GM21367 (cell line): ENCODE measurements around the gene D2HGDH.
"Not testable (repeated sequence)": the region's sequence is repeated elsewhere in the genome, so short reads cannot be mapped to it uniquely, and the experiment has no call there.

Experiments used
- ATAC-seq: cut with Tn5 transposase; IDR thresholded peaks from one replicate; pipeline ENCODE4 v1.9.1; 2021; ENCODE audit not compliant: unreplicated experiment

Gene D2HGDH

DNA sequence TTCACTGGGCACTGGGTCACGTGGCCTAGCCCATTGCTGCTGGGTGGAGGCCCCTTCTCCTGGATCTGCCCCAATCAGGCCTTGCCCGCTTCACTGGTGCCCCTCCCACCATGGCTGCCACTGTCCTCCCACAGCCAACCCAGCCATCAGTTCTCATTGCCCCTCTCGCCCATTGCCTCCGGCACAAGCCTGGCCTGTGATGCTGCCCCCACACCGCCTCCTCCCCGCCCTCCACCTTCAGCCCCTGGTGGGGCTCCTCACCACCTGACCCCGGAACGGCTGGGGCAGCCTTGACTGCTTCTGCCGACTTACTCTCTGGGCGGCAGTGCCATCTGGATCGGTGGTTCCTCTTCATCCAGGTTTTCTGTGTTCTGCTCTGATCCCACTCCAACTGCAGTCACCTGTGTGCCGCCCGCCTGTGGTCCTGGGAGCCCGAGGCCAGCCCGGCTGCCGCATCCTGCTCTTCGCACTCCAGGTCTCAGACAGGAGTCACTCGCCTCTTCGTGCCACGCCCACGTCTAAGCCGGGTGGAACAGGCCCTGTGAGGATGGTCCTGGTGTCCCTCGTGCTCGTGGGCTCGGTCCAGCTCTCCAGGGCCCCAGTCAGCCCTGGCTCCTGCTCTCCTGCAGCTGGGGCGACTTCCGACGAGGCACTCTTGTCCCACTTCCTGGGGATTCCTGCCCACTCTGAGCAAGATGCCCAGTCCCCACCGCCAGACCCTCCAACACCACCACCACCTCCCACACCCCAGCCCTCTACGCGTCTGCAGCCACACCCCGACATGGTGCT, 14.2 kb downstream of the D2HGDH start:
- no peak for ATAC-seq

DNA sequence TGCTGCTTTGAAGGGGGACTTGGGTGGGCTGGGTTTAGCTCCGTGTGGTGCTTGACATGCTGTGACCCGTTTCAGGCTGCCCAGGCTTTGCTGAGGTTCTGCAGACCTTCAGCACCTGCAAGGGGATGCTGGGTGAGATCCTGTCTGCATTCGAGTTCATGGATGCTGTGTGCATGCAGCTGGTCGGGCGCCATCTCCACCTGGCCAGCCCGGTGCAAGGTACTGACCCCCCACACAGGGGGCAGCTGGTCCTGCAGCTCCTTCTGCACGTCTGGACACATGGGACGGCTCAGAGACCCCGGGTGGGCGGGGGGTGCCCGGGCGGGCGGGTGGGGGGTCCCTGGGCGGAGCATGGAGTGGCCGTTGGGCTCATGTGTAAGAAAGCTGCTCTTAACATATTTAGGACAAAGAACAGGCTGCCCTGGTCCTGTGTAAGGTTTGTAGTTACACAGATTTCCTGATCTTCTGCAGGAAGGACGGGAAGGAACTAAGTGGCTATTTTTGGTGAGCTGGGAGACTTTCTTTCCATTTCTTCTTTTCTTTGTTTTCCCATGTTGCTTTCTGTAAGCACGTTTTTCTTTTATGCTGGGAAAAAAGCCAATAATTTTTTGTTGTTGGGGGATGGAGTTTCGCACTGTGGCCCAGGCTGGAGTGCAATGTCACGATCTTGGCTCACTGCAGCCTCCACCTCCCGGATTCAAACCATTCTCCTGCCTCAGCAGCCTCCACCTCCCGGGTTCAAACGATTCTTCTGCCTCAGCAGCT, 15.8 kb downstream of the D2HGDH start:
- ATAC-seq: no peak

DNA sequence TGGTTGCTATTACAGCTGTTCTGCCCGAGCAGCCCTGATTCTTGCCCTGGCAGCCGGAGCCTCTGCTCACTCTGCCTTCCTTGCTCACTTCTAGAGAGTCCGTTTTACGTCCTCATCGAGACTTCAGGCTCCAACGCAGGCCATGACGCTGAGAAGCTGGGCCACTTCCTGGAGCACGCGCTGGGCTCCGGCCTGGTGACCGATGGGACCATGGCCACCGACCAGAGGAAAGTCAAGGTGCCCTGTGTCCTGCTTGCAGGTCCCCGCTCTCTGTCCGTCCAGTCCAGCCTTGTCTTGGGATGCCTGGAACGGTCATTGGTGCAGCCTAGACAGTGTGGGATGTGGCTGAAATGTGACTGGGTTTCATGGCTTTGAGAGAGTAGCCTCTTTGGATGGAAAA, 16.7 kb downstream of the D2HGDH start:
- ATAC-seq: no peak

DNA sequence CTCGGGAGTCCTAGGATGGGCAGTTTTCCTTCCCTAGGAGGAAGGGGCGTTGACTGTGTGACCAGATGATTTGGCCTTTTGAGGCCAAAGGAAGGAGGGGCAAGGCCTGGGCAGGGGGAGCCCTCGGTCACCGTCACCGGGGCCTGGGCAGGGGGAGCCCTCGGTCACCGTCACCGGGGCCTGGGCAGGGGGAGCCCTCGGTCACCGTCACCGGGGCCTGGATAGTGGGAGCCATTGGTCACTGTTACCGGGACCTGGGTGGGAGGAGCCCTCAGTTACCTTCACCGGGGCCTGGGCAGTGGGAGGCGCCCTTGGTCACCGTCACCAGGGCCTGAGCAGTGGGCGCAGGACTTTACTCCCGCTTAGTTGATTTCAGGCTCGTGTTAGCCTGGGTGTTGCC, 17.3 kb downstream of the D2HGDH start:
- no peak for ATAC-seq

DNA sequence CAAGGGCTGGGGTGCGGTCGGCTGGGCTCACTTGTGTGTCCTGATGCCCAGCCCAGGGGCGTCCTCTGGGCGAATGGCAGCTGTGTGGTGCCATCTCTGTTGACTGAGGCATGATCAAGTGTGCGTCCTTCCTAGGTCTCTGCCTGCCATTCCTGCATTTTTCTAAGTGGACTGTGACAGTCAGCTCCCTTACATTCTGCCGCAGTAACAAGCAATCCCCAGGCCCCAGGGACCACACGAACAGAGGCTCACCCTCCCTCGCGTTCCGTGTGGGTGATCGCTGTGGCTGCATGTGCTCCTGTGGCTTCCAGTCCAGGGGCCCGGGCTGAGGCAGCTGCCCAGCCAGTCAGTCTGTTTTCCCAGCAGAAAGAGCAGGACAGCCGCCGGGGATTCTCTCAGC, 17.8 kb downstream of the D2HGDH start:
- ATAC-seq: no peak

DNA sequence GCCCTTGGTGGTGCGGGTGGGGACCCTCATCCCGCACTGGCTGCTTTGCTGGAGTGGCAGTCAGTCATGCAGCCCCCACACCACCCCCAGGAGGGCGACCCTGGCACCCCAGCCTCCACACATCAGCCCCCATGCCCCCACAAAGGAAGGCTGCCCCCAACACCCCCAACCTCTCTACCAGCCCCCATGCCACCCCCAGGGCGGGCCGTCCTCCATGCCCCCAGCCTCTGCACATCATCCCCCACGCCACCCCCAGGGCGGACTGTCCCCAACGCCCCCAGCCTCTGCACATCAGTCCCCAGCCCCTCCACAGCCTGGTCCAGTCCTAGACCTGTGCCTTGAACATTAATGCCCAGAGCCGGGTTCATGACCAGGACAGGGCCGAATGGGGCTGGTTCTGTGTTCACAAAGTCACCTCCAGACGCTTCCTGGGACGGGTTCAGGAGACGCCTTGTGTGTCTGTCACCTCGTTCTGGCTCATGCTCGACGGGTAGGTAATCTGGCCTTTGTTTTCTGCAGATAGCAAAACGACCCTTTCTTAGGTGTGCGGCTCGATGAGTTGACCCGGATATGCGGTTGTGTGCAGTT, 18.4 kb downstream of the D2HGDH start:
- ATAC-seq: no peak

DNA sequence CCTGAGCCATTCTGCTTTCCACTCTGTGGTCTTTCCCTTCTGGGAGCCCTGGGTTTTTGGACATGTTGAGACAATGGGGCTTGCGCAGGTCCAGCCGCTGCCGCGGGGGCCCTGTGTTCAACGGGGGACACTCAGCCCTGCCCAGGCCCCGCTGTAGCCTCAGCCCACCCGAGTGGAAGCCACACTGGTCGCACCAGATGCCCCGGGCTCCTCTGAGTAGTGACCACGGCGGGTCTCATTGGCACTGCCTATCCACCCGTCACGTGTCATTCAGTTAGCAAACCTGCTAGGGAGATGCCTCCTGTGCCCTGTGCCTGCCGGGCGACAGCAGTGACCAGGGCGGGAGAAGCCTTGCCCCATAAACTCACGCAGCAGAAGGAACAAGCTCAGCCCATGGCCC, 19.1 kb downstream of the D2HGDH start:
- ATAC-seq: no peak

DNA sequence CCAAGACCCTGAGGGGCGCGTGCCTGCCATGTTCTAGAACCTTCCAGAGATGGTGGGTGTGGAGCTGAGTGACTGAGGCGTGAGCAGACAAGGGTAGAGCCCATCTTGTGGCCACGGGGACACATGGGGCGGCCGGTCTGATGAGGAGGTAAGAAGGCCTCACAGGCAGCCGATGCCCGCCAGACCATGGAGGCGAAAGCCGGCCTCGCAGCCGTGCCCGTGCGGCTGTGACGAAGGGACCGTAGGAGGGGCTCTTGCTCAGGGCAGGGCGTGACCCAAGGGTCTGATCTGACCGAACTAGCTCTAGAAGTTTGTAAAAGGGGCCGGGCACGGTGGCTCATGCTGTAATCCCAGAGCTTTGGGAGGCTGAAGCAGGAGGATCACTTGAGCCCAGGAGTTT, 19.6 kb downstream of the D2HGDH start:
- no peak for ATAC-seq

DNA sequence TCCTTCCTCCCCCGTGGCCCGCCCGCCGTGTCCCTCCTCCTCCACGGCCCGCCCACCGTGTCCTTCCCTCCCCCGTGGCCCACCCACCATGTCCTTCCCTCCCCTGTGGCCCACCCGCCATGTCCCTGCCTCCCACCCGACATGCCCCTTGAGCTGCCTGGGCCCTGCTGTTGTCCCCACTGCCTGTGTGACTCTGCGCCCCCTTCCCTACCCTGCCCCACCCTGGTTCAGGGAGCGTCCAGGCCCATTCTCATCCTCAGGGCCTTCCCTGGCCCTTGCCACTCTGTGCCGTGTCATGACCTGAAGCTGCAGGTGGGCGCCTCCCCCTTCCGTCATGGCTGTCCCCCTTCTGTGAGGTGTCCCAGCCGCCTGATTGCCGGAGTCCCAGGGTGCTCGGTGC, 20.7 kb downstream of the D2HGDH start:
- ATAC-seq: no peak

DNA sequence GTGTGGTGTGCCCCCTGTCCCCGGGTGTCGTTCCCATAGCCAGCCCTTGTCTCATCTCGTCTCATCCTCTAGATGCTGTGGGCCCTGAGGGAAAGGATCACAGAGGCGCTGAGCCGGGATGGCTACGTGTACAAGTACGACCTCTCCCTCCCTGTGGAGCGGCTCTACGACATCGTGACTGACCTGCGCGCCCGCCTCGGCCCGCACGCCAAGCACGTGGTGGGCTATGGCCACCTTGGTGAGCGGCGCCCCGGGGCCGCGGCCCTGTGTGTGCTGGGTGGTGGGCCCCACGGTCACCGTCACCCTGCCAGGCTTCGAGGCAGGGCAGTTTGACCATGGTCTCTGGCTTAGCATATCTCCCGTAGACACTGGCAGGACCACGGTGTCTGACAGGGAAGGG, 21.3 kb downstream of the D2HGDH start:
- ATAC-seq: no peak

DNA sequence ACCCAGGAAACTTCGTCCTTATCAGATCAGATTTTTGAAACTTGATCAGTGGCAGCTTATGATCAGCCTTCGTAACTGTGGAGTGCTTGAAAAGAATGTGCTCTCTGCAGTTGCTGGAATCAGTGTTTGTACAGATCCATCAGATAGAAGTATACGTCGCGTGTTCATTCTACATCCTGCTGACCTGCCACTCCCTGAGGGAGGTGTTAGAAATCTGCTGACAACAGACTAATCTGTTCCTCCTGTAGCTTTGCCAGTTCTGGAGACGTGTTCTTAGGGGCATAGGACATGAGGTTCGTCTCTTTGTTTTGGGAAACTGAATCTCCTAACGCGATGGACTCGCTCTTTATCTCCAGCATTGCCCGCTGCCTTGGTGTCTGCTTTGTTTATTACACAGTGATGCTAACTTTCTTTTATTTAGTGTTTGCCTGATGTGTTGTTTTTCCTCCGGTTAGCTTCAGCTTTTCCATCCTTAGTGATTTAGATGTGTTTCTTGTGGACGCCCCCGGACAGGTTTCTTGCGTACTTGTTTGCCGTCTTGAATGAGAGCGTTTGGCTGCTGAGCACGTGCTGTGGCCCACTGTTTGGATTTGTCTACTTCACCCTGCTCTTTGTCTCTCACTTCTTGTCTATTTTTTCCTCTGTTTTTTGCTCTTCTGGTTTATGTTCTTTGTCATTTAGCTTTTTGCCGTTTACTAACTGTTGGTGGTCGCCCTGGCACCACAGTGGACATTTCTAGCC, 24.8 kb downstream of the D2HGDH start:
- ATAC-seq: no peak

DNA sequence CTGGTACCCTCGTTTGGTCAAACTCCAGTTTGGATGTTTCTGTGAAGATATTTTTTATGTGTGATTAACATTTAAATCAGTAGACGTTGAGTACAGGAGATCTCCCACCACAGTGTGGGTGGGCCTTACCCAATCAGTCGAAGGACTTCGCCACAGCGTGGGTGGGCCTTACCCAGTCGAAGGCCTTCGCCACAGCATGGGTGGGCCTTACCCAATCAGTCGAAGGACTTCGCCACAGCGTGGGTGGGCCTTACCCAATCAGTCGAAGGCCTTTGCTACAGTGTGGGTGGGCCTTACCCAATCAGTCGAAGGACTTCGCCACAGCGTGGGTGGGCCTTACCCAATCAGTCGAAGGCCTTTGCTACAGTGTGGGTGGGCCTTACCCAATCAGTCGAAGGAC, 25.5 kb downstream of the D2HGDH start:
- not testable (repeated sequence) for ATAC-seq

DNA sequence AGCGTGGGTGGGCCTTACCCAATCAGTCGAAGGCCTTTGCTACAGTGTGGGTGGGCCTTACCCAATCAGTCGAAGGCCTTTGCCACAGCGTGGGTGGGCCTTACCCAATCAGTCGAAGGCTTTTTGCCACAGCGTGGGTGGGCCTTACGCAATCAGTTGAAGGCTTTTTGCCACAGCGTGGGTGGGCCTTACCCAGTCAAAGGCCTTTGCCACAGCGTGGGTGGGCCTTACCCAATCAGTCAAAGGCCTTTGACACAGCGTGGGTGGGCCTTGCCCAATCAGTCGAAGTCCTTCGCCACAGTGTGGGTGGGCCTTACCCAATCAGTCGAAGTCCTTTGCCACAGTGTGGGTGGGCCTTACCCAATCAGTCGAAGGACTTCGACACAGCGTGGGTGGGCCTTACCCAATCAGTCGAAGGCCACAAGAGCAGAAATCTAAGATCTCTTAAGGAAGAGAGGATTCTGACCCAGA, 25.9 kb downstream of the D2HGDH start:
- ATAC-seq: no peak

DNA sequence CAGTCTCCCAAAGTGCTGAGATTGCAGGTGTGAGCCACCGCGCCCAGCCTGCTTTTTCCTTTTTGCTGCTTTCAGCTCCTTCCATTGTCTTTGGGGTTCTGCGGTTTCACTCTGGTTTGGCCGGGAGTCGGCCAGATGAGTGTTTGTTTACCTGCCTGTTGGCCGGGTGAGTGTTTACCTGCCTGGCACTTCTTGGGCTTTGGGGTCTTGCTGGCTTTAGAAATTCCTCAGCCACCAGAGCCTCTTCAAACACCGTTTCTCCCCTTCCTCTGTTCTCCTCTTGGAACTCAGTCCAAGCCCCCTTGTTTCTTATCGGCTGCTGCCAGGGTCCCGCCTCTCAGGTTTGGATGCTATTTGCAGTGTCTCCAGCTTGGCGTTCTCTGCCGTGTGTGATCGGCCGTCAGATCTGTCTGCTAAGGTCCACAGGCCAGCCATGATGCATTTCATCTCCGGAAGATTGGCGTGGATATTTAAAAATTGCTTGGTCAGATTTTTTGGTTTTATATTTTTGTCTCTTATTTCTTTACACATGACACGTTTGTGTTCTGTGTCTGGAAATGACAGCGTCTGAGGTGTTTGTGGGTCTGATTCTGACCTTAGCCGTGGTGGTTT, 28.0 kb downstream of the D2HGDH start:
- no peak for ATAC-seq

DNA sequence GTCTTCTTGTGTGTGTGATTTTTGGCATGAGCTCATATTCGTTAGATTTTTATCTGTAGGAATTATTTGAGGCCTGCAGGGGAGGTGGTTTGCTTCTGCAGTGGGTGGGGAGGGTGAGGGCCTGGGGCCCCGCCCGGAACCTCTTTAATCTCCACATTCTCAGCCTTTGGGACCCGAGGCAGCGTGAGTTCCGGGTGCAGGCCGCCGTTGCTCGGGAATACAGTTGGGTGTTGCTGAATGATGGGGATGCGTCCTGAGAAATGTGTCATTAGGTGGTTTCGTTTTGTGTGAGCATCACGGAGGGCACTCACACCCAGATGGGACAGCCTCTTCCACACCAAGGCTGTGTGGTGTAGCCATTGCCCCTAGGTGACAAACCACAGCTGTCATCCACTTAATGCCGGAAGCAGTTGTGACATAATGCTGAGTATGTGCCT, 28.5 kb downstream of the D2HGDH start:
- no peak for ATAC-seq

DNA sequence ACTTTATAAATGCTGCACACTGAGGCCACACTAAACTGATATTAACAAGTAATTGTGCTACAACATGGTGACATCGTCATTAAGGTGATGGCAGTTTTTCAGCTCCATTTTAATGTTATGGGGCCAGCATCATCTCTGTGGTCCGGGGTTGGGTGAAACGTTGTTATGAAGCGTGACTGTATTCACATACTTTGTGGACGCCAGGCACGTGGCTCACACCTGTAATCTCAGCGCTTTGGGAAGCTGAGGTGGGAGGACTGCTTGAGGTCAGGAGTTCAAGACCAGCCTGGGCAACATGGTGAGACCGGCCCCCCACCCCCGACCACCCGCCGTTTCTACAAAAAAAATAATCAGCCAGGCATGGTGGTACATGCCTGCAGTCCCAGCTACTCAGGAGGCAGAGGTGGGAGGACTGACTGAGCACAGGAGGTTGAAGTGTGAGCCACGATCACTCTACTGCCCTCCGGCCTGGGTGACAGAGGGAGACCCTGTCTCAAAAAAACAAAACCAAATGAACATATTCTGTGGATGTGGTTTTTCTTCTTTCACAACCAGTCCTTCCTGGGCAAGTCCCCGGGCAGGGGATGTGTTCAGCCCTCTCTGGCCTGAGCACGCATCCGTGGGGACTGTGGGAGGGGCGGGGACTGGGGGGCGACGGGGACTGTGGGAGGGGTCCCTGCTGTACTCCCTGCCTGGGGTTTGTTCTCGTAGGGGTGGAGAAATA, 29.3 kb downstream of the D2HGDH start:
- no peak for ATAC-seq

DNA sequence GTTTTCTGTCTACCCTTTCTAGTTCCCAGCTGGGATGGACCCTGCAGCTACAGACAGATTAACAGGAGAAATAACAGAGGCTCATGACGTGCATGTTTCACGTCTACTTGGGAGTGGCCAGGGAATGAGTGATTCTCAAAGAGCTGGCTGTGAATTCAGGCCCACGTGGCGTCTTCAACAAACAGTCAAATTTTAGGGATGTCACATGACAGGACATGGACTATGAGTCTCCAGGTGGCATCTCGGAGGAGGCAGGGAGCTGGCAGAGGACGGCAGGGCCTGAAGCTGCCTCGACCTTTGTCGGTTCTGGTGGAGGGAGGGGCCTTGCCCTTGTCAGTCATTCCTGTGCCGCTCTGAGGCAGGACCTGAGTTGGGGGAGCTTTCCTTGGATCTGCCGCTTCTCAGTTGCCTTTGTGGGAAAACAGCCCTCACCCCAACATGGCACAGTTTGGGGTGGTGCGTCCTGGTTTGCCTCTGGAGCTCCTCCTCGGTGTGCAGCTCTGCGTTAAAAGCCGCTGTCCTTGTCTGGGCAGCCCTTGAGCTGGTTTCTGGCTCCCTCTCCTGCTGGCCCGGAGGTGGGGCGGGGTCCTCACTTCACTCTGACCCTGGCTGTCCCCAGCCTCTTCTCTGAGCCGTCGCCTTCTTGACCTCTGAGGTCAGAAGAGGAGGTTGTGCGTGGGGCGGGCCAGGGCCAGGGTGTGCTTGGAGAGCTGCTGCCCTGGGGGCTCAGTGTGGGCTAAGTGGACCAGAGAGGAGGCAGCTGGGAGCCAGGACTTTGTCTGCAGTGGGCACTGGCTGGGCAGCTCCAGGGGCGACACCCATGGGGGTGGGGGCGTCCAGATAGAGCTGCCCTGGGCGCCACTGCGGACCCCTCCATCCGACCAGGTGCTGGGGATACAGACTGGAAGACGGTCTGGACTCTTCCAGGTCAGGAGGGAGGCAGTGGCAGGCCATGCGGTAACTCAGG, 30.1 kb downstream of the D2HGDH start:
- no peak for ATAC-seq

DNA sequence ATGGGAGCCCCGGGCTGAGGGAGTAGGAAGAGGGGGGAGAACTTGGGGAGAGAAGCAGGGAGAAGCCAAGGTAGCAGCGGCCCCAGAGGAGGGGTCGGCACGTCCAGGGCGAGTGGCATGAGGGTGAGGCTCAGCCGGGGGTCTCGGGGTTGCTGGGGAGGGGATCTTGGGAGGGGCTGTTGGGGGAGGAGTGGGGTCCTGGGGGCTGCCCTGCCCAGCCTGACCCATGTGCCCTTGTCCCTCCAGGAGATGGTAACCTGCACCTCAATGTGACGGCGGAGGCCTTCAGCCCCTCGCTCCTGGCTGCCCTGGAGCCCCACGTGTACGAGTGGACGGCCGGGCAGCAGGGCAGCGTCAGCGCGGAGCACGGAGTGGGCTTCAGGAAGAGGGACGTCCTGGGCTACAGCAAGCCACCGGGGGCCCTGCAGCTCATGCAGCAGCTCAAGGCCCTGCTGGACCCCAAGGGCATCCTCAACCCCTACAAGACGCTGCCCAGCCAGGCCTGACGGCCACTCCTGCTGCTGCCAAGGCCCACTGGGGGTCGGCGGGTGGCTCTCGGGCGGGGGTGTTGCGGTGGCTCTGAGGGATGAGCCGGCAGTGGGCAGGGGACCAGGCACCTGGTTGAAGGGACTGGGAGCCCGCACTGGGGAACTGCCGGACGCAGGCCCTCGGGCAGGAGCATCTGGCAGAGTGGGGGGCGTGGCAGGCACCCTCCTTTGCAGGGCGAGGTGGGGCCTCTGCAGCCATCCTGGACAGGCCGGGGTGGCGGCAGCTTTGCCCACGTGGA, 33.2 kb downstream of the D2HGDH start:
- ATAC-seq: no peak
